Testis (tissue), 2 donors: Measurements from ENCODE around the gene TRPC1.

Source experiments
- CTCF ChIP-seq, 3 experiments: fragments of 450-650 bp in 2 of 3; fragments of 200-600 bp in 1 of 3; sonication (generic) in 1 of 3; IDR thresholded peaks; one replicate each; pipeline ENCODE4 v1.5.1; 2016 to 2019; ENCODE audit warnings: antibody characterized with exemption in 3 of 3, mild to moderate bottlenecking in 2 of 3, moderate library complexity in 1 of 3
- POLR2A ChIP-seq: fragments of 450-650 bp; IDR thresholded peaks from one replicate; pipeline ENCODE4 v1.6.1; 2017; ENCODE audit warnings: antibody characterized with exemption, mild to moderate bottlenecking, moderate library complexity

- TF ChIP-seq POLR2A (no peak), CTCF (IDR thresholded peaks at IDR 0.05) (no peak)
Measured at GRCh38 chr3:142795332-142795731, 71.5 kb downstream of the TRPC1 start.
